K562 (cell line): Measurements from ENCODE around the gene SPATA2L. TPM values are rescaled to one million over a fixed set of nuclear protein-coding genes. Genes with fewer than 3 reads are reported as not detected.
A peak's percentile ranks its signal among the peaks of the same experiment; 100 is the strongest.

Experiments used
- ATAC-seq: fragments of 200-7000 bp; cut with Tn5 transposase; 3 replicates; pipeline ENCODE4 v1.9.1; 2020; ENCODE audit warnings: moderate library complexity
- BruUV-seq: library from RNA; stranded (reverse); fragments of 400-500 nt; replicated peaks from 2 replicates; lab custom pipeline; 2021; lab: Mats Ljungman, UMichigan
- CTCF ChIA-PET: fragments of 300-600 bp; formaldehyde crosslinking; extraction: SDS; loops from one replicate; lab custom pipeline; 2021; ENCODE audit warnings: low intra/inter-chr PET ratio; lab: Yijun Ruan, JAX
- POLR2A ChIA-PET: fragments of 300-600, 350-650 bp; sonication (Branson Sonifier 250); formaldehyde crosslinking; extraction: SDS; loops from one replicate; lab custom pipeline; 2021; ENCODE audit warnings: antibody characterized with exemption, inconsistent platforms; lab: Yijun Ruan, JAX
- DNase-seq, 4 experiments: peaks; one replicate each; pipeline versions ENCODE4 v3.0.0 to v3.0.0-alpha.2; 2011 to 2018; ENCODE audit warnings: low spot score in 3 of 4, mixed read lengths in 3 of 4; ENCODE audit errors: extremely low read depth in 1 of 4
- FAIRE-seq: peaks from 2 replicates; lab custom pipeline; 2011; peaks lifted over from hg19 to GRCh38; lab: Jason Lieb, UNC
- H2AFZ ChIP-seq: 2 replicates; pipeline ENCODE4 v1.6.0; 2011; ENCODE audit warnings: low read depth, low read length, control low read depth, inconsistent platforms
- H3K27ac ChIP-seq: fragments of 200-600 bp; 3 replicates; pipeline ENCODE4 v1.8.0; 2011; ENCODE audit warnings: low read depth, mild to moderate bottlenecking, control low read depth, inconsistent platforms, low read length, moderate library complexity, mixed read lengths; ENCODE audit errors: extremely low read depth
- H3K27me3 ChIP-seq, 2 experiments: fragments of 300-600 bp in 1 of 2; 2 replicates in 1 of 2; 3 replicates in 1 of 2; pipeline versions ENCODE4 v1.6.0 to v1.8.0; 2011; ENCODE audit warnings: inconsistent platforms in 2 of 2, low read length in 2 of 2, mild to moderate bottlenecking in 1 of 2, mixed read lengths in 1 of 2, moderate library complexity in 1 of 2; ENCODE audit not compliant: control insufficient read depth in 2 of 2, insufficient read depth in 2 of 2
- H3K36me3 ChIP-seq: fragments of 300-600 bp; 3 replicates; pipeline ENCODE4 v1.8.0; 2011; ENCODE audit warnings: mild to moderate bottlenecking, low read length, inconsistent platforms; ENCODE audit not compliant: control insufficient read depth, insufficient read depth
- H3K4me1 ChIP-seq, 2 experiments: fragments of 200-600 bp in 1 of 2; replicated peaks in 1 of 2; 2 replicates in 1 of 2; 3 replicates in 1 of 2; pipeline versions ENCODE4 v1.5.1 to v1.8.0; 2011; ENCODE audit warnings: inconsistent platforms in 2 of 2, low read length in 2 of 2, mild to moderate bottlenecking in 1 of 2, mixed read lengths in 1 of 2, moderate library complexity in 1 of 2; ENCODE audit not compliant: control insufficient read depth in 2 of 2, insufficient read depth in 2 of 2
- H3K4me2 ChIP-seq: 2 replicates; pipeline ENCODE4 v1.6.1; 2011; ENCODE audit warnings: low read length, control low read depth, inconsistent platforms, mixed read lengths; ENCODE audit not compliant: insufficient read depth
- H3K4me3 ChIP-seq: fragments of 200-600 bp; sonication (generic), shearing (Covaris generic); 2 replicates; pipeline ENCODE4 v1.5.1; 2016; ENCODE audit warnings: control low read depth, inconsistent platforms
- H3K79me2 ChIP-seq: fragments of 200-600 bp; 3 replicates; pipeline ENCODE4 v1.8.0; 2011; ENCODE audit warnings: low read length, inconsistent platforms; ENCODE audit not compliant: control insufficient read depth, insufficient read depth
- H3K9ac ChIP-seq, 2 experiments: 2 replicates each; pipeline versions ENCODE4 v1.6.0 to v1.6.1; 2011; ENCODE audit warnings: low read depth in 2 of 2, low read length in 2 of 2, control low read depth in 1 of 2, inconsistent platforms in 1 of 2, mild to moderate bottlenecking in 1 of 2, mixed read lengths in 1 of 2; ENCODE audit not compliant: insufficient read depth in 1 of 2
- H3K9me1 ChIP-seq: one replicate; pipeline ENCODE4 v1.6.0; 2011; ENCODE audit warnings: inconsistent platforms, mild to moderate bottlenecking, low read length, moderate library complexity; ENCODE audit not compliant: control insufficient read depth, insufficient read depth
- H3K9me3 ChIP-seq: replicated peaks from 2 replicates; pipeline ENCODE4 v1.5.1; 2011; ENCODE audit warnings: low read depth, low read length, inconsistent platforms; ENCODE audit not compliant: control insufficient read depth, insufficient read depth
- H4K20me1 ChIP-seq: replicated peaks from 2 replicates; pipeline ENCODE4 v1.6.1; 2011; ENCODE audit warnings: low read length, inconsistent platforms, mixed read lengths; ENCODE audit not compliant: control insufficient read depth, insufficient read depth
- CSDE1 ChIP-seq, 2 experiments: fragments of 450-650 bp; IDR thresholded peaks; 2 replicates each; pipeline ENCODE4 v1.6.1; 2016; ENCODE audit warnings: mild to moderate bottlenecking in 1 of 2
- E4F1 ChIP-seq: fragments of 250-450 bp; sonication (Bioruptor Pico); IDR thresholded peaks from 2 replicates; pipeline ENCODE4 v1.5.0; 2021; ENCODE audit warnings: mild to moderate bottlenecking, borderline replicate concordance
- NFIC ChIP-seq: fragments of 450-650 bp; IDR thresholded peaks from 2 replicates; pipeline ENCODE4 v1.6.1; 2017; ENCODE audit warnings: mild to moderate bottlenecking, inconsistent platforms
- WGBS: fragments of 100-300 bp; shearing (Covaris generic); methylation state at CpG from one replicate; pipeline ENCODE4 v1.1.6; 2016; ENCODE audit warnings: low coverage, mixed read lengths; ENCODE audit not compliant: insufficient coverage; ENCODE audit errors: missing lambda C conversion rate; 5-methylcytosine and 5-hydroxymethylcytosine counted together
- in situ Hi-C: fragments of 300-500 bp; cut with MboI; formaldehyde crosslinking; loops from 4 replicates; pipeline ENCODE4 v1.15.0; 2018; ENCODE audit warnings: inconsistent platforms, mixed read lengths
- intact Hi-C: fragments of 100-400 bp; cut with micrococcal nuclease; formaldehyde crosslinking; loops from 2 replicates; pipeline ENCODE4 v1.14.2; 2022
- polyA plus RNA-seq, 8 experiments: library from polyadenylated mRNA; depleted of rRNA in 4 of 8; stranded (reverse) in 5 of 8; unstranded in 3 of 8; fragments of >200 nt; fragmentation: Nextera tagmentation in 2 of 8; fragmentation: Illumina TruSeq in 1 of 8; extraction: Ambion mirVana in 2 of 8; extraction: Trizol in 1 of 8; gene quantifications; 2 replicates each; pipeline versions ENCODE4 v1.2.1 to v1.2.3, GENCODE V29; 2011 to 2014; ENCODE audit warnings: inconsistent platforms in 1 of 8, missing spikeins in 1 of 8
- total RNA-seq, 7 experiments: library from RNA; depleted of rRNA in 6 of 7; stranded (reverse); fragments of >200 nt in 6 of 7; fragmentation: Illumina TruSeq in 2 of 7; extraction: Trizol in 2 of 7; gene quantifications; 2 replicates each; pipeline versions ENCODE4 v1.2.1 to v1.2.3, GENCODE V29; 2011 to 2021; ENCODE audit warnings: low replicate concordance in 1 of 7

Gene SPATA2L
- total and polyA plus RNA-seq, 9 of the 15 experiments (the other 6 are each of a cell fraction or from before 2014, with no cell fraction given): 0.13 to 19.2 (median 4.8) TPM; not detected in 1

GRCh38 chr16:89729863-89730593, 28.5 kb upstream of the SPATA2L start:
- Histone ChIP-seq H3K27ac (no peak overlapping the region), H3K79me2 (peaks cover 8% of the 10 kb centered on the region; the same call in 2 of the 3 replicates), H3K27me3 (no peaks in the 10 kb centered on the region), H4K20me1 (no peaks in the 10 kb centered on the region), H3K9ac (no peak overlapping the region), H3K4me1 (peaks cover 0 to 17% of the 10 kb centered on the region in 2 experiments; a peak in 1 of 5 replicates), H2AFZ (no peak overlapping the region), H3K4me2 (no peak overlapping the region), H3K9me3 (no peaks in the 10 kb centered on the region), H3K4me3 (no peak overlapping the region), H3K36me3 (peaks cover 93% of the 10 kb centered on the region), H3K9me1 (no peaks in the 10 kb centered on the region)
- FAIRE-seq (no peak), ATAC-seq (no peak), DNase-seq (no peak)
- ChIA-PET POLR2A (interaction anchor here (0.8 to 2.1 kb wide), 5 partner anchors 9 to 49 kb away, joined by 3 to 9 read pairs (median 4); no protein-coding TSS in a partner anchor), CTCF (no interaction called here)
- 84% methylated on average over 14 of the region's 14 CpGs for WGBS
- intact Hi-C loops (no loop called here), in situ Hi-C loops (no loop called here)
- no TSS peak for BruUV-seq
- TF ChIP-seq CSDE1 (IDR thresholded peaks at IDR 0.05): no peak
- TF ChIP-seq NFIC: peak; percentile 27; the same call in 1 of the 2 replicates
- no peak for TF ChIP-seq E4F1 (CRISPR knock-in tag)
